Stimulated activated CD4-positive, alpha-beta T cell treated with anti-CD3 and anti-CD28 coated beads, Interleukin-15, amount 100 ng/mL, for 24 hours (primary cell): ENCODE measurements around the gene KRT78.
A peak's percentile ranks its signal among the peaks of the same experiment; 100 is the strongest.
"Not testable (repeated sequence)": the region's sequence is repeated elsewhere in the genome, so short reads cannot be mapped to it uniquely, and the experiment has no call there.

Source experiments
- DNase-seq: peaks from one replicate; pipeline ENCODE4 v3.0.0-alpha.2; 2020

The KRT78 gene

DNA sequence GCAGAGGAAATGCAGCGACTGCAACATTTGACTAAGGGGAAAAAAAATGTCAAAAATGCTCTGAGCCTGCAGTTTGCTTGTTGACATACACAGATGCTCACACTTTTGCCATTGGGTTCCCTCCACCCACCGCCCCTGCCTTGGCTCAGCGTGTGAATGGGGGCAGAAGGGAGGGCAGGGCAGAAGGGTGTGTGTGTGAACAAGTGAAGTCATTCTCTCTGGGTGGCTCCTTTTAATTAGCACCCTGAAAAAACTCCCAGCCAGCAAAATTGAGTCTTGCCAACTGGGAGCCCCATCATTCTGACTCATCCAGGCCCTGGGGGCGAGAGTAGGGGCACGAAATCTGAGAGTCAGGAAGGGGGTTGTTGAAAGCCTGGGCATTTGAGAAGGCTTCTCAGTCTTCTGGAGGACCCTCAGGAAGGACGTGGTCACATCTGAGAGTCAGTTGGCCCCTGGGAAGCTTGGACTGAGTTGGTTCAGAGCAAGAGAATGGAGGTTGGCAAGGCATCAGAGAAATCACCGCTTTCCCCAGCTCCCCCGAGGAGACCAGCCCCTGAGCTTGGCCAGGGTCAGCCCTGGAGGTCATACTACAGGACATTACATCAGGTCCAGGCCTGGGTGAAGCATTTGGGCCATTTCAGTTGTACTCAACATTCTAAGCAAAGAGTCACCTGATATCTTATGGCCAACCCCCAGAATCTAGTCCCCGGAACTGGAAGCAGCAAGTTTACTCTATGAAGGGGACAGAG lies 22.7 kb upstream of the KRT78 start:
- DNase-seq = no peak

GRCh38 chr12:52870361-52871290 lies 21.8 kb upstream of the KRT78 start:
- DNase-seq = peak; percentile 84

GRCh38 chr12:52867642-52868041 lies 18.8 kb upstream of the KRT78 start:
- DNase-seq = peak; percentile 55

DNA sequence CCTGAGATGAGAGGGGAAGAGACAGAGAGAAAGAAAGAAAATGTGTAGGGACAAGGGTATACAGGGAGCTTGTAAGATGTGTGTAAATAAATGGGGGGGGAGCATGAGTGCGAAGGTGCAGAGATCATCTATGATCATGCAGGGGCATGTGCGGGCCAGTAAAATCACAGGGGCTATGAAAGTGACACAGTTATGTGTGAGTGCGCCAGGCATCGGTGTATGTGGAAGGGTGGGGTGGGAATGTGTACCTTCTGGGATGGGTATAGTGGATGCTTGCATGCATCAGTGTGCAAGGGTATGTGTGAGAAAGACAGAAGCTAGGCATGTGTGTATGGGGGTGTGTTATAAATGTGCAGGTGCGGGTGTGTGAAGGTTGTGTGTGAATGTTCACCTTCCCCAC lies 18.4 kb upstream of the KRT78 start:
- no peak for DNase-seq

- DNase-seq = peak; percentile 50
Measured at GRCh38 chr12:52865090-52865944, 16.5 kb upstream of the KRT78 start.

DNA sequence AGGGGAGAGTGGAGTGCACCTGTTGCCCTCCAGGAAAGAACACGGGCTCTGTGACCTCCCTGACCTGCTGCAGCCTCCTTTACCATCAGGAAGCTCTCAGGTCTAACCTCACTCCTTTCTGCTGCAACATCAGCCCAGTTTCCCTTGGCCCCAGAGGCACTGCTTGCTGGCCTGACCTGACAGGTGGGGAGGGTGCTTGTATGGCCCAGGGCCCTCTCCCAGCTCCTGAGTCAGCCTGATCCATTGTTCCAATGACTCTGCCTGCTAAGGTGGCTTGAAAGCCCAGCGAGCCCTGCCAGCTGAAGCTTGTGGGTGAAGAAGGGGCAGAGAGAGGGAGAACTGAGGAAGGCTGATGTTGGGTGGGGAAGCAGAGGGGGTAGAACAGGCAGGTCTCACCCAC lies 13.2 kb upstream of the KRT78 start:
- DNase-seq = no peak

GRCh38 chr12:52861511-52861910 lies 12.7 kb upstream of the KRT78 start:
- no peak for DNase-seq

DNA sequence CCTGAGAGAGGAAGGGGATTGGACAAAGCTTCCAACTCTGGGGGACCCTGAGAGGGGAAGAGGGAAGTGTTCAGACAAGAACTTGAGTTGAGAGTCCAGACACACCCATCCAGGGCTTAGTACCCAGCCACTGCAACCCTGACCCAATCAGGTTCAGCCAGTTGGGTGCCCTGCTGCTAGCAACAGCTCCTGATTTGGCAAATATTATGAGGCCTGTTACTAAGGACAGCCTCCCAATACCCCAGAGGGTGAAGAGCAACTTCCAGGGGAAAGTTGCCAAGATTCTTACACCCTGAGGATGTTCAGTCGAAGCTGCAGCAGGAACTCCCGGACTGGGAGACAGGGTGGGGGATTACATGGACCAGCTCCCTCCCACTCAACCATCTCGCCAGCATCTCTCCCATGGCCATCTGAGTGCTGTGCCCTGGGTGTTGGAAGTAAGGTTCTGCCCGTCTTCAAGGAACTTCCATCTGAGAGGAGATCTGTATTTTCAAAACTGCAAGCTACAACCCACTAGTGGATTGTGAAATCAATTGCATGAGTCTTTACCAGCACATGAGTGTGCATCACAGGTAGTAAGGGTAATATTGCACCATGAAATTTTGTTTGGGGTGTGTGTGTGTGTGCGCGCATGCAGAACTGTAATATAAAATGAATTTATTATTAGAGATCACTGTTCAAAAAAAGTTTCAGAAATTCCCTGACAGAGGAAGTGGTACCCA lies 11.5 kb upstream of the KRT78 start:
- DNase-seq = no peak

- DNase-seq = no peak
Measured at GRCh38 chr12:52857500-52857899, 8.7 kb upstream of the KRT78 start.

DNA sequence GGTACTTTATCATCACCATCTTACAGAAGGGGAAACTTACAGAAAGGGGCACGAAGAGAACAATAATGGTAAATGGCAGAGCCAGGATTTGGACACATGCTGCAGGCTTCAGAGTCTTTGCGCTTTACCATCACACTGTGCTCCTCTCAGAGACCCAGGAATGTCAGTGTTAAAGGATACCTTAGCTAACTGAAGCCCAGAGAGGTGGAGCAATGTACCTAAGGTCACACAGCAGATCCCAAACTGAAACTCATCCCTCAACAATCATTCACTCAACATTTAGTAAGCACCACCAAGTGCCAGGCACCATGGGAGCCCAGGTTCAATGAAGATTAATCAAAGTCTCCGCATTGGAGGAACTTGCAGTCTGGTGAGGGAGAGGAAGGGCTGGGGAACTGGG lies 8.0 kb upstream of the KRT78 start:
- DNase-seq = no peak

DNA sequence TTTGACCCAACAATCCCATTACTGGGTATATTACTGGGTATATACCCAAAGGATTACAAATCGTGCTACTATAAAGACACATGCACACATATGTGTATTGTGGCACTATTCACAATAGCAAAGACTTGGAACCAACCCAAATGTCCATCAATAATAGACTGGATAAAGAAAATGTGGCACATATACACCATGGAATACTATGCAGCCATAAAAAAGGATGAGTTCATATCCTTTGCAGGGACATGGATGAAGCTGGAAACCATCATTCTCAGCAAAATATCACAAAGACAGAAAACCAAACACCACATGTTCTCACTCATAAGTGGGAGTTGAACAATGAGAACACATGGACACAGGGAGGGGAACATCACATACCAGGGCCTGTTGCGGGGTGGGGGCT lies 7.3 kb upstream of the KRT78 start:
- DNase-seq = not testable (repeated sequence)

DNA sequence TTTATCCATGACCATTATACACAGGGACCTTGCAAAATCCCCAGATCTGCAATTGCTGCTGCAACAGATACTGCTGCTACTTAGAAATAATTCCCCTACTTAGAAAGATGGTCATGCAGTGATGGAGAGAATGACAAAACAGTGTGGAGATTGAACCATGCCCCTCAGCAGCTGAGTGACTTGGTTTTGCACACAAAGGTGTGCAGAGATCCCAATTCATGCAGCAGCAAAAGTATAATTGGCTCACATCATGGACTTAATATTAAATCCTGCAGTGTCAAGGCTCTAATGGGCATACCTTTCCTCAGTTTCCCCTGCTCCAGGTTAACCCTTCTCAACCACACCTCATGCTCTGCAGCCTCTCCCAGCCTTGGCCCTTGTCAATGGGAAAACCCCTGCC lies 3.0 kb upstream of the KRT78 start:
- no peak for DNase-seq

DNA sequence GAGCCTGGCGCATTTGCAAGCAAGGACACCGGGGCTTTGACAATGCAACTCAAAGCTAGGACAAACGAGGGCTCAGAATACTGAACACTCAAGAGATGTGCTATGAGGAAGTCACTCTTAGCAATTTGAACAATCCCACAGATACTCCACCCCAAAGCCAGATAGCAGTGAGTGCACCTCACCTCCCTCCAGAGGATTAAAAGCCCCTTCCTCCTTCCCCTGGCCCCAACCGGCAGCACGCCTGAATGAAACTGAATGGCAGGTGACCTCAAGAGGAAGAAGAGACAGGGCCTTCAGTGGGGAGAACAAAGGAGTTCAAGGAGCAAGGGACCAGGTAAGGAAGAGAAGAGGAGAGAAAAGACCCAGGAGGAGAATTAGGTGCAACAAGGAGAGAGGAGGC lies 1.9 kb upstream of the KRT78 start:
- no peak for DNase-seq

GRCh38 chr12:52849511-52849910 lies 717 bp upstream of the KRT78 start:
- DNase-seq = no peak

- peak; percentile 15 for DNase-seq
Measured at GRCh38 chr12:52847335-52848102, 1.3 kb downstream of the KRT78 start.

DNA sequence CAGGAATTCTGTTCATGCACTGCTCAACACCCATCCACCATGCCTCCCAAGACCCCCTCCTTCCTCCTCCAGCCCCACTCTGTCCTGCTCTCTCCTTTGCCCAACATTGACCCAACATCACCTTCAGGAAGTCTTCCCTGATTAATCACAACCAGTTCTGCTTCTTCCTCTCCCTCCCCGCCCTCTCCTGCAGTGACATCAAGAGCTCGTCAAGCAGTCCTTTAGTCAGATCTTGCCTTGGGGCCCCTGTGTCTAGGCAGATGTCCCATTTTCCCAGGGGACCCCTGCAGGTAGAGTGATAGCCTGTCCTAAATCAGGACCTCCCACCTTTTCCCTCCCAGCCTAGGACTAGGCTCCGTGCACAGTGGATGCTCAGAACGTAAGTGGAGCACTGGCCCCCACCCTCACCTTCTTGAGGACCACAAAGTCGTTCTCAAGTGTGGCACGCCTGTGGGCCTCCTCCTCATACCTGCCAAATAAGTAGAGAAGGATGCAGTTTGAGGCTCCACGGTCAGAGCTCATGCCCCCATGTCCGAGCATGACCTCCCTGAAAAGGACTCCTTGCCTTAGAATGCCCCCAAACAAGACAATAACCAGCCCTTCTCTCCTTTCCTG lies 2.3 kb downstream of the KRT78 start:
- no peak for DNase-seq

GRCh38 chr12:52845946-52846345 lies 2.8 kb downstream of the KRT78 start:
- DNase-seq = no peak

- DNase-seq = no peak
Measured at GRCh38 chr12:52844386-52844785, 4.4 kb downstream of the KRT78 start.

- no peak for DNase-seq
Measured at GRCh38 chr12:52839436-52840105, 9.2 kb downstream of the KRT78 start.

DNA sequence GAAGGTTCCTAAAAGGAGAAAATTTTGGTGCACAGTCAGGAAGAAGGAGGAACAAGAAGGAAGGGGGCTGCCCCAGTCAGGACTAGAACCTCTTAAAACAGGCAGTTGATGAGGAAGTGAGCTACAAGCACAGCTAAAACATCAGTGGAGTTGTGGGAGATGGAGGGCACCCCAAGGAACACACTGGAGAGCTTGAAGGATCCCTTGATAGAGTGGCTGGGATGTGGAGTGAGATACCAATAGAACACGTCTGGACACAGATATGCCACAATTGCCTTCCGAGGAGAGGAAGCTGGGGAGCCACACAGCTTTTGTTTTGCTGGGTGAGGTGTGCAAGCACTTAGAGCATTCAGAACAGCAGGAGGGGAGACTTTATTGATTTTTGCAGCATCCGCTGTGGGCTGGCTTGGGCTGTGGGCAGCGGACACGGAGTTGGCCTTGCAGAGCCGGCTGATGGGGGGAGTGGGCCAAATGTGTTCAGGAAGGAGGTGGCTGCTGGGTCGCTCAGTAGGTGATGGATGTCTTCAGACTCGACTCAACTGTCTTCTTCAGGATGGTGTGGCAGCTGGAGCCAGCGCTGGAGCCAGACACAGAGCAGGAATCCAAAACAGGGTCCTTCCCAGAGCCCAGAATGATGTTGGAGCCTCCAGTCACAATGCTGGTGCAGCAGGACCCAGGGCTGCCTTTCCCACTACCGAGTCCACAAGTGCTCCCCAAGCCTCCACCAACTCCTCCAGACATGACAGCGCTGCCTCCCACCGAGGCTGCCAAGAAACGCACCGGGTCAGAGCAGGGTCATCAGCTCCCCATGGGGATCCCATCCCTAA lies 10.0 kb downstream of the KRT78 start:
- no peak for DNase-seq
